ENCODE data around the gene AGPAT3. TPM values are rescaled to one million over a fixed set of nuclear protein-coding genes. Genes with fewer than 3 reads are reported as not detected.
A peak's percentile ranks its signal among the peaks of the same experiment; 100 is the strongest.

The AGPAT3 gene
- total RNA-seq, 4 donors from 2014 or later, result 31.7 to 35.7 (median 33.0) TPM

DNA sequence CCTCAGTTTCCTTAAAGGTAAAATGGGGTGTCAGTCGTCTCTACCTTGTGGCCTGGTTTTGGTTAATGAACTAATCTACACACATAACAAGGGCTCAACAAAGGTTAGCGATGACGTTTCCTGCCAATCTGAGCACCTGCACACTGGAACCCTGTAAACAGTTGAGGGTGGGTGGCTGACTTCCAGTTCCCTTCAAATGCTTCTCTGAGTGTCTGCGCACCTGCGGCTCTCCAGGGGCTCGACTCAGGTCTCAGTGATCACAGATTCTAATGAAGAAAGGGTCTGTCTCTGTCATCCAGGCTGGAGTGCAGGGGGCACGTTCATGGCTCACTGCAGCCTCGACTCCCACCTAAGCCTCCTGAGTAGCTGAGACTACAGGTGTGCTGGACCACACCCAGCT is 3.3 kb upstream of the AGPAT3 start:
- Histone ChIP-seq H3K4me1 (peaks cover 6 to 36% (median 15%) of the 10 kb centered on the region in 3 donors), H3K27ac (no peak overlapping the region), H3K27me3 (no peaks in the 10 kb centered on the region), H3K36me3 (no peaks in the 10 kb centered on the region), H3K9me3 (no peaks in the 10 kb centered on the region), H3K4me3 (no peak overlapping the region)
- no peak for DNase-seq
- intact Hi-C loops (cut with DNase I), result loop anchor here (10.0 kb wide), 1 partner anchor 73 kb away; no protein-coding TSS in a partner anchor
- 75 to 86% methylated on average over 5 to 6 of the region's 8 CpGs for WGBS, 2 donors
- TF ChIP-seq, protein P1, sequence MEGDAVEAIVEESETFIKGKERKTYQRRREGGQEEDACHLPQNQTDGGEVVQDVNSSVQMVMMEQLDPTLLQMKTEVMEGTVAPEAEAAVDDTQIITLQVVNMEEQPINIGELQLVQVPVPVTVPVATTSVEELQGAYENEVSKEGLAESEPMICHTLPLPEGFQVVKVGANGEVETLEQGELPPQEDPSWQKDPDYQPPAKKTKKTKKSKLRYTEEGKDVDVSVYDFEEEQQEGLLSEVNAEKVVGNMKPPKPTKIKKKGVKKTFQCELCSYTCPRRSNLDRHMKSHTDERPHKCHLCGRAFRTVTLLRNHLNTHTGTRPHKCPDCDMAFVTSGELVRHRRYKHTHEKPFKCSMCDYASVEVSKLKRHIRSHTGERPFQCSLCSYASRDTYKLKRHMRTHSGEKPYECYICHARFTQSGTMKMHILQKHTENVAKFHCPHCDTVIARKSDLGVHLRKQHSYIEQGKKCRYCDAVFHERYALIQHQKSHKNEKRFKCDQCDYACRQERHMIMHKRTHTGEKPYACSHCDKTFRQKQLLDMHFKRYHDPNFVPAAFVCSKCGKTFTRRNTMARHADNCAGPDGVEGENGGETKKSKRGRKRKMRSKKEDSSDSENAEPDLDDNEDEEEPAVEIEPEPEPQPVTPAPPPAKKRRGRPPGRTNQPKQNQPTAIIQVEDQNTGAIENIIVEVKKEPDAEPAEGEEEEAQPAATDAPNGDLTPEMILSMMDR (IDR thresholded peaks at IDR 0.05), result no peak
- no peak for TF ChIP-seq POLR2A (IDR thresholded peaks at IDR 0.05)

DNA sequence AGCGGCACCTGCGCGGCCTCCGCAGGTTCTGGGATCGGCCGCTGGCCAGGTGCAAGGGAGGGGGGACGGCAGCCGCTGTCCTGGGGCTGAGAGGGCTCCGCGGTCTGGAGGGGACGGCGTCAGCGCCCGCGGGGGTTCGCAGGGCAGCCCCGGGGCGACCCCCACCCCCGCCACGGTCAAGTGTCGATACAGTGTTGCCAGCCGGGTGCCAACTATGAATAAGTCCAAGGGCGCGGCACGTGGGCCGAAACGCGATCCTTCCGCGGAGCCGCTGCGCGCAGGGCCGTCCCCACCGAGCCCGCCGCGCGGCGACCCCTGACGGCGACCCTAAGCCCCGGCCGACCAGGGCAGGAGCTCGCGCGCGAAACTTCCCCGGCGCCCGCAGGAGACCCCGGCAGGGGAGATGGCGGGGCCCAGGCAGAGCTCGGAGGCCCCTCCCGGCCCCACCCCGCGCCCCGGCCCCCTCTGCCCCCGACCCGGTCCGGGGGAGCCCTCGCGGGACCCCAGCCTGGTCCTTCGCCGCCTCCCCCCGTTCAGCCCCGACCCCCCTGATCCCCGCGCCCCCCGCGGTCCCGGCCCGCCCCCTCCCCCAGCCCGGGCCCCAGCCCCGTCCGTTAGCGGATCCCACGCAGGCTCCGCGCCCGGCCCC is 586 bp upstream of the AGPAT3 start:
- H3K36me3 ChIP-seq, result peaks cover 0 to 3% (median 0%) of the 10 kb centered on the region in 3 donors
- peak in 3 of 4 donors; percentile 45 to 71 (median 60) for TF ChIP-seq POLR2A (IDR thresholded peaks at IDR 0.05)
- TF ChIP-seq, protein P1 (IDR thresholded peaks at IDR 0.05), result no peak
- H3K4me3 ChIP-seq, result peak overlapping the region; percentile 68 to 98 (median 96)
- H3K9me3 ChIP-seq, result no peaks in the 10 kb centered on the region
- H3K27me3 ChIP-seq, result no peaks in the 10 kb centered on the region
- peak overlapping the region; percentile 91 to 99 (median 95) for H3K27ac ChIP-seq
- no peak for DNase-seq
- intact Hi-C loops (cut with DNase I), result loop anchor here (10.0 kb wide), 1 partner anchor 70 kb away; no protein-coding TSS in a partner anchor
- H3K4me1 ChIP-seq, result peaks cover 20 to 63% (median 34%) of the 10 kb centered on the region in 3 donors
- WGBS, 2 donors, result 0% methylated on average over 8 to 9 of the region's 81 CpGs

DNA sequence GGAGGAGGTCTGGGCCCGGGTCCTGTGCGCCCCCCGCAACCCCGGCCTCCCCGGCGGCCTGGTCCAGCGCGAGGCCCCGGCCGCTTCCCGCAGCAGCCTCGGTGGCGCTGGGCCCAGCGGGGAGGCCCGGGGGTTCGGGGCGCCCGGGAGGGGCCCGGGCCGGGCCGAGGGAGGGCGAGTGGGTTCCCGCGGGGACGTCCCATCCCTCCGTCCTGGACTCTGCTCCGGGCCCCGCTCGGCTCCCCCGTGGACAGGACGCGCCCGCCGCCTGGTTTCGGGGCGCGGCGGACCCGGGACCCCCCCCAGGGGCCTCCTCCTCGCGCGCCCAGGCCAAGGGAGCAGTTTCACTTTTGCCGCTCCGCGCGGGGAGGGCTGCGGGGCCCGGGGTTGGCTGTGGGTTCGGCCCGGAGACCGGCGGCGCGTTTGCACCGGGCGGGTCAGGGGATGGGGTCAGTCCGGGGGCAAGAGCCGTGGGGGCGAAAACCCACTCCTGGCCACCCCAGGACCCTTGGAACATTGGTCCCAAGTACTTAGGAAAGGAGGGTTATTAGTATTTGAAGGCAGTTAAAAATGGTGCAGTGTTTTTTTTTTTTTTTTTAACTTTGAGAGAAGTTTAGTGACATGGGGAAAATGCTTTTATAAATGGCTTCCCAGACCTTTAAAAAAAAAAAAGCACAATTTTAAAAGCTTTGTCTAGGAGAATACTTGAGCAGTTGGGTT is 677 bp downstream of the AGPAT3 start:
- no peak for DNase-seq
- H3K27me3 ChIP-seq, result no peaks in the 10 kb centered on the region
- TF ChIP-seq POLR2A (IDR thresholded peaks at IDR 0.05), result no peak
- TF ChIP-seq, protein P1 (IDR thresholded peaks at IDR 0.05), result no peak
- peak overlapping the region; percentile 91 to 99 (median 95) for H3K27ac ChIP-seq
- 0% methylated on average over 6 of the region's 59 CpGs; no CpG with 5 or more reads in 1 of the 2 donors for WGBS, 2 donors
- intact Hi-C loops (cut with DNase I), result loop anchor here (10.0 kb wide), 1 partner anchor 69 kb away; no protein-coding TSS in a partner anchor
- peaks cover 20 to 64% (median 29%) of the 10 kb centered on the region in 3 donors for H3K4me1 ChIP-seq
- H3K9me3 ChIP-seq, result no peaks in the 10 kb centered on the region
- H3K36me3 ChIP-seq, result peaks cover 0 to 7% (median 0%) of the 10 kb centered on the region in 3 donors
- peak overlapping the region; percentile 68 to 98 (median 96) for H3K4me3 ChIP-seq

DNA sequence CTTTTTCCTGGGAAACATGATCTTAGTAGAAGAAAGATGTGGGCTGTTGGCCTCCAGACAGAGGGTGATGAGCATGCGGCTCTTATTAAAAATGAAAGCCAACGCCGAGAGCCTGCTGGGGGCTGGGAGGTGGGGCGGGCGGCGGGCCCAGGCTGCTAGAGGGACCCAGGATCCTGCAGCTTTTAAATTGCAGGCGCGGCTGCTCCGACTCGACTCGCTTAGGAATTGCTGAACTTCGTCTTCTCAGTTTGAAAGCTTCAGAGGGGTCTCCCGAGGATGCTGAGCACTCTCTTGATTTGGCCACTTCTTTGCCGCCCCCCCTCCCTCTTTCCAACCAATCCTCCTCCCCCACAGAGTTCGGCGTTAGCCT is 1.2 kb downstream of the AGPAT3 start:
- 1 to 2% methylated on average over 13 to 15 of the region's 16 CpGs for WGBS, 2 donors
- intact Hi-C loops (cut with DNase I), result loop anchor here (10.0 kb wide), 1 partner anchor 69 kb away; no protein-coding TSS in a partner anchor
- H3K4me1 ChIP-seq, result peaks cover 20 to 59% (median 26%) of the 10 kb centered on the region in 3 donors
- H3K4me3 ChIP-seq, result peak overlapping the region; percentile 68 to 98 (median 96)
- no peak for TF ChIP-seq POLR2A (IDR thresholded peaks at IDR 0.05)
- TF ChIP-seq, protein P1 (IDR thresholded peaks at IDR 0.05), result no peak
- no peaks in the 10 kb centered on the region for H3K9me3 ChIP-seq
- H3K36me3 ChIP-seq, result peaks cover 0 to 7% (median 0%) of the 10 kb centered on the region in 3 donors
- H3K27me3 ChIP-seq, result no peaks in the 10 kb centered on the region
- no peak for DNase-seq
- peak overlapping the region; percentile 76 to 99 (median 92) for H3K27ac ChIP-seq

All from esophagus squamous epithelium (tissue), 5 donors.